GM10266 (cell line): ENCODE results near the gene KRT12.

Source experiments
- DNase-seq: peaks from one replicate; pipeline ENCODE4 v3.0.0; 2012; ENCODE audit errors: extremely low spot score
- CTCF ChIP-seq: IDR thresholded peaks from 2 replicates; pipeline ENCODE4 v1.5.1; 2012; ENCODE audit warnings: mild to moderate bottlenecking, low read depth; ENCODE audit not compliant: control insufficient read depth, insufficient read depth; ENCODE audit errors: missing control alignments

The KRT12 gene

GRCh38 chr17:40821536-40821935, 45.5 kb downstream of the KRT12 start:
- no peak for TF ChIP-seq CTCF
- no peak for DNase-seq

GRCh38 chr17:40820228-40820838, 46.7 kb downstream of the KRT12 start:
- DNase-seq = no peak
- no peak for TF ChIP-seq CTCF

GRCh38 chr17:40819528-40820125, 47.4 kb downstream of the KRT12 start:
- DNase-seq = no peak
- no peak for TF ChIP-seq CTCF

- no peak for TF ChIP-seq CTCF
- peak; percentile 84 for DNase-seq
These were observed 48.1 kb downstream of the KRT12 start for GRCh38 chr17:40818733-40819527.

GRCh38 chr17:40818343-40818732, 48.7 kb downstream of the KRT12 start:
- no peak for DNase-seq
- TF ChIP-seq CTCF = no peak

GRCh38 chr17:40817103-40817682, 49.8 kb downstream of the KRT12 start:
- TF ChIP-seq CTCF = no peak
- DNase-seq = no peak

- DNase-seq = no peak
- no peak for TF ChIP-seq CTCF
These were observed 50.5 kb downstream of the KRT12 start for GRCh38 chr17:40816569-40816968.
